Endothelial cell of umbilical vein (primary cell): ENCODE measurements around the gene HTT-AS. TPM values are rescaled to one million over a fixed set of nuclear protein-coding genes. Genes with fewer than 3 reads are reported as not detected.
"Not testable (repeated sequence)": the region's sequence is repeated elsewhere in the genome, so short reads cannot be mapped to it uniquely, and the experiment has no call there.

Experiments
- BruUV-seq: library from RNA; stranded (reverse); fragments of 400-500 nt; replicated peaks from 2 replicates; lab custom pipeline; 2021; lab: Mats Ljungman, UMichigan
- CTCF ChIA-PET: fragments of 300-600, 350-600 bp; sonication (Branson Sonifier 250); formaldehyde crosslinking; loops from one replicate; lab custom pipeline; 2021; ENCODE audit warnings: antibody characterized with exemption, inconsistent platforms; lab: Charles Lee
- POLR2A ChIA-PET: fragments of 300-600, 350-600 bp; sonication (Branson Sonifier 250); formaldehyde crosslinking; loops from one replicate; lab custom pipeline; 2021; ENCODE audit warnings: antibody characterized with exemption, inconsistent platforms; lab: Charles Lee
- DNase-seq: peaks from one replicate; pipeline ENCODE4 v3.0.0-alpha.2; 2011; ENCODE audit warnings: low read depth, low spot score
- FAIRE-seq: peaks from 2 replicates; lab custom pipeline; 2011; peaks lifted over from hg19 to GRCh38; lab: Jason Lieb, UNC
- H2AFZ ChIP-seq: 2 replicates; pipeline ENCODE4 v1.6.0; 2012; ENCODE audit warnings: low read depth, low read length, control low read depth, inconsistent platforms
- H3K27ac ChIP-seq: 2 replicates; pipeline ENCODE4 v1.5.1; 2011; ENCODE audit warnings: low read depth, mild to moderate bottlenecking, control low read depth, low read length, moderate library complexity; ENCODE audit not compliant: insufficient read depth
- H3K27me3 ChIP-seq, 2 experiments: 2 replicates each; pipeline versions ENCODE4 v1.6.0 to v1.6.1; 2011; ENCODE audit warnings: low read length in 2 of 2, mixed read lengths in 1 of 2; ENCODE audit not compliant: control insufficient read depth in 2 of 2, insufficient read depth in 2 of 2
- H3K36me3 ChIP-seq, 2 experiments: 2 replicates in 1 of 2; 3 replicates in 1 of 2; pipeline ENCODE4 v1.5.1; 2011; ENCODE audit warnings: low read length in 2 of 2, mild to moderate bottlenecking in 1 of 2, moderate library complexity in 1 of 2; ENCODE audit not compliant: control insufficient read depth in 2 of 2, insufficient read depth in 2 of 2; ENCODE audit errors: extremely low read depth in 1 of 2
- H3K4me1 ChIP-seq: 3 replicates; pipeline ENCODE4 v1.5.1; 2011; ENCODE audit warnings: mild to moderate bottlenecking, low read length; ENCODE audit not compliant: control insufficient read depth, insufficient read depth; ENCODE audit errors: extremely low read depth
- H3K4me2 ChIP-seq: 2 replicates; pipeline ENCODE4 v1.6.1; 2011; ENCODE audit warnings: low read length, control low read depth, mixed read lengths; ENCODE audit not compliant: insufficient read depth
- H3K4me3 ChIP-seq, 3 experiments: fragments of 200-600 bp in 1 of 3; sonication (generic), shearing (Covaris generic) in 1 of 3; replicated peaks in 1 of 3; 2 replicates each; pipeline ENCODE4 v1.5.1; 2011 to 2016; ENCODE audit warnings: control low read depth in 3 of 3, low read length in 3 of 3, mild to moderate bottlenecking in 2 of 3, inconsistent platforms in 1 of 3, low read depth in 1 of 3, moderate library complexity in 1 of 3; ENCODE audit not compliant: insufficient read depth in 1 of 3
- H3K79me2 ChIP-seq: 2 replicates; pipeline ENCODE4 v1.6.0; 2012; ENCODE audit warnings: low read length, inconsistent platforms; ENCODE audit not compliant: control insufficient read depth, insufficient read depth
- H3K9ac ChIP-seq: replicated peaks from 2 replicates; pipeline ENCODE3; 2011; ENCODE audit warnings: low read length, control low read depth; ENCODE audit not compliant: insufficient read depth; ENCODE audit errors: extremely low read depth
- H3K9me1 ChIP-seq: replicated peaks from 3 replicates; pipeline ENCODE4 v1.6.0; 2011; ENCODE audit warnings: mild to moderate bottlenecking, low read length; ENCODE audit not compliant: control insufficient read depth, insufficient read depth; ENCODE audit errors: extremely low read depth
- H3K9me3 ChIP-seq: replicated peaks from 2 replicates; pipeline ENCODE4 v1.5.1; 2012; ENCODE audit warnings: low read length, inconsistent platforms; ENCODE audit not compliant: control insufficient read depth, insufficient read depth
- H4K20me1 ChIP-seq: replicated peaks from 2 replicates; pipeline ENCODE3; 2011; ENCODE audit warnings: mild to moderate bottlenecking, low read length; ENCODE audit not compliant: control insufficient read depth, insufficient read depth; ENCODE audit errors: extremely low read depth
- GATA2 ChIP-seq: IDR thresholded peaks from 2 replicates; pipeline ENCODE4 v1.7.0; 2011; ENCODE audit warnings: low read depth, mild to moderate bottlenecking, moderate library complexity, mixed read lengths, low read length; ENCODE audit not compliant: insufficient read length, insufficient read depth
- dilution Hi-C: fragments of 300-500 bp; cut with MboI; formaldehyde crosslinking; loops from one replicate; pipeline ENCODE4 v1.15.0; 2019; ENCODE audit warnings: low sequenced_read_pairs; ENCODE audit not compliant: extremely low pct_ligation_motif_present
- intact Hi-C: fragments of 100-400 bp; cut with micrococcal nuclease; formaldehyde crosslinking; loops from one replicate; pipeline ENCODE4 v1.10.0; 2022
- polyA plus RNA-seq, 4 experiments: library from polyadenylated mRNA; depleted of rRNA in 3 of 4; stranded (reverse) in 3 of 4; unstranded in 1 of 4; fragments of >200 nt; gene quantifications; 2 replicates each; pipeline versions ENCODE4 v1.2.1 to v1.2.3, GENCODE V29; 2011 to 2012; ENCODE audit warnings: missing spikeins in 1 of 4
- total RNA-seq: library from RNA; stranded (reverse); gene quantifications from 2 replicates; pipeline ENCODE4 v1.2.3, GENCODE V29; 2021
- TF ChIP-seq, protein P1 (sequence below), 2 donors: IDR thresholded peaks; 1 replicate in 1 of 2; 2 replicates in 1 of 2; pipeline ENCODE4 v1.5.1; 2011; ENCODE audit warnings: low read length in 2 of 2, mild to moderate bottlenecking in 2 of 2, moderate library complexity in 2 of 2, control low read depth in 1 of 2, inconsistent platforms in 1 of 2, low read depth in 1 of 2; ENCODE audit not compliant: insufficient read depth in 1 of 2; ENCODE audit errors: extremely low read depth in 1 of 2

HTT-AS gene
- total and polyA plus RNA-seq, 2 donors (not counting 3 experiments of a cell fraction or from before 2014, with no cell fraction given) = not detected

DNA sequence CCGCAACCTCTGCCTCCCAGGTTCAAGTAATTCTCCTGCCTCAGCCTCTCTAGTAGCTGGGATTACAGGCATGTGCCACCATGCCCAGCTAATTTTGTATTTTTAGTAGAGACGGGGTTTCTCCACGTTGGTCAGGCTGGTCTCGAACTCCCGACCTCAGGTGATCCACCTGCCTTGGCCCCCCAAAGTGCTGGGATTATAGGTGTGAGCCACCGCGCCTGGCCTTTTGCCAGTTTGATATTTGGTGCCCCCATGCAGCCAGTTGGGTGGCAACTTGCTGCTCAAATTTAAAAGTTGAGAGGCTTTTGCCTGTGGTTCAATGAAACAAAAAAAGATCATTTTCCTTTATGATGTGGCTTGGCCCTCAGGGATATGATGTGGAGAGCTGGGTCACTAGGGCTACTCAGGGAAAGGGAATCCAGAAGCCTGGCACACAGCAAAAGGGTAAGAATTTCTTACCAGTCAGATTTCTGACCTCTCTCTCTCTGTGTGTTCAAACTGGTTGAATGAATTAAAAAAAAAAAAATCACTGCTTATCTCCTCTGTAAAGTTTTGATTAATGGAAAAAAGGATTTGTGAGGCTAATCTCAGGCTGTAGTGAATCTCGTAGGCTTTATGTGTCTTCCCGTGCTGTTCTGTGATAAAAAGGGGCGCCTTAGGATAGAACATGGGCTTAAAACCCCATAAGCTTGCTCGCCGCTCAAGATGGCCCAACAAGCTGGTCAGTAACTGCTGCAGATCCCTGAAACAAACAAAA lies 23.0 kb downstream of the HTT-AS start:
- H3K4me2 ChIP-seq, H3K36me3 ChIP-seq, H4K20me1 ChIP-seq, H3K27ac ChIP-seq, dilution Hi-C loops, H3K9ac ChIP-seq, H3K79me2 ChIP-seq, H3K27me3 ChIP-seq, H3K9me3 ChIP-seq, H2AFZ ChIP-seq, BruUV-seq, intact Hi-C loops, DNase-seq, FAIRE-seq, H3K4me1 ChIP-seq, H3K9me1 ChIP-seq, POLR2A ChIA-PET, CTCF ChIA-PET, H3K4me3 ChIP-seq: not testable (repeated sequence)

DNA sequence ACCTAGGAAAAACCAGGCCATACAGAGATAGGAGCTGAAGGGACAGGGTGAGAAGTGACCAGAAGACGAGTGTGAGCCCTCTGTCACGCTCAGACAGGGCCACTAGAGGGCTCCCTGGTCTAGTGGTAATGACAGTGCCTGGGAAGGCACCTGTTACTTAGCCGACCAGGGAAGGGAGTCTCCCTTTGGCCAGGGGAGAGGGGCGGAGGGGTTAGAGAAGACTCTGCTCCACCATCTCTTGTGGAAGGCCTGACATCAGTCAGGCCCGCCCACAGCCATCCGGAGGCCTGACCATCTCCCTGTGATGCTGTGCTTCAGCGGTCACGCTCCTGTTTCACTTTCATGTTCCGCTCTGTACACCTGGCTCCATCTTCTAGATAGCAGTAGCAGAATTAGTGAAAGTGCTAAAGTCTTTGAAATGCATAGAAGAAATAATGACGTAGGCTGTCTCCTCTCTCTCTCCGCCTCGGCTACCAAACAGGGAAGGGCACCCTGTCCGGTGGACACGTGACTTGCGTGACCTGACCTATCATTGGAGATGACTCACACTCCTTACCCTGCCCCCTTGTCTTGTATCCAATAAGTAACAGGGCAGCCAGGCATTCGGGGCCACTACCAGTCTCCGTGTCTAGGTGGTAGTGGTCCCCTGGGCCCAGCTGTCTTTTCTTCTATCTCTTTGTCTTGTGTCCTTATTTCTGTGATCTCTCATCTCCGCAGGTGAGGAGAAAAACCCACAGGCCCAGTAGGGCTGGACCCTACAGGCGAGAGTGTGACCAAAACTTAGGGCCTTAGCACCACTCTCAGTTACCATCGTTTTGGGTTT lies 26.7 kb downstream of the HTT-AS start:
- FAIRE-seq = peak; percentile 75
- dilution Hi-C loops = no loop called here
- POLR2A ChIA-PET = no interaction called here

More for the DNA sequence above, 26.7 kb downstream of the HTT-AS start:
- Histone ChIP-seq H3K27me3 (no peaks in the 10 kb centered on the region), H3K36me3 (no peaks in the 10 kb centered on the region), H3K9me1 (no peaks in the 10 kb centered on the region), H3K27ac (no peak overlapping the region), H3K9me3 (no peaks in the 10 kb centered on the region), H3K9ac (no peak overlapping the region), H3K79me2 (no peaks in the 10 kb centered on the region), H3K4me1 (no peaks in the 10 kb centered on the region), H4K20me1 (no peaks in the 10 kb centered on the region), H3K4me3 (no peak overlapping the region), H3K4me2 (no peak overlapping the region), H2AFZ (no peak overlapping the region)
- CTCF ChIA-PET = interaction anchor here (0.6 to 2.7 kb wide), 10 partner anchors 9 to 833 kb away, joined by 3 to 15 read pairs (median 4); no protein-coding TSS in a partner anchor
- no TSS peak for BruUV-seq
- no peak for TF ChIP-seq GATA2
- TF ChIP-seq, protein P1, sequence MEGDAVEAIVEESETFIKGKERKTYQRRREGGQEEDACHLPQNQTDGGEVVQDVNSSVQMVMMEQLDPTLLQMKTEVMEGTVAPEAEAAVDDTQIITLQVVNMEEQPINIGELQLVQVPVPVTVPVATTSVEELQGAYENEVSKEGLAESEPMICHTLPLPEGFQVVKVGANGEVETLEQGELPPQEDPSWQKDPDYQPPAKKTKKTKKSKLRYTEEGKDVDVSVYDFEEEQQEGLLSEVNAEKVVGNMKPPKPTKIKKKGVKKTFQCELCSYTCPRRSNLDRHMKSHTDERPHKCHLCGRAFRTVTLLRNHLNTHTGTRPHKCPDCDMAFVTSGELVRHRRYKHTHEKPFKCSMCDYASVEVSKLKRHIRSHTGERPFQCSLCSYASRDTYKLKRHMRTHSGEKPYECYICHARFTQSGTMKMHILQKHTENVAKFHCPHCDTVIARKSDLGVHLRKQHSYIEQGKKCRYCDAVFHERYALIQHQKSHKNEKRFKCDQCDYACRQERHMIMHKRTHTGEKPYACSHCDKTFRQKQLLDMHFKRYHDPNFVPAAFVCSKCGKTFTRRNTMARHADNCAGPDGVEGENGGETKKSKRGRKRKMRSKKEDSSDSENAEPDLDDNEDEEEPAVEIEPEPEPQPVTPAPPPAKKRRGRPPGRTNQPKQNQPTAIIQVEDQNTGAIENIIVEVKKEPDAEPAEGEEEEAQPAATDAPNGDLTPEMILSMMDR (IDR thresholded peaks at IDR 0.05; ENCODE audit: extremely low read depth in 1 of 2, insufficient read depth in 1 of 2, low read depth in 1 of 2, low read length in 2 of 2) = peak; percentile 52 to 79
- DNase-seq = peak; percentile 51
- intact Hi-C loops = loop anchor here (1.0 kb wide), 3 partner anchors 28 to 433 kb away; no protein-coding TSS in a partner anchor
